ENCODE results near the gene SLC2A9.

The SLC2A9 gene

DNA sequence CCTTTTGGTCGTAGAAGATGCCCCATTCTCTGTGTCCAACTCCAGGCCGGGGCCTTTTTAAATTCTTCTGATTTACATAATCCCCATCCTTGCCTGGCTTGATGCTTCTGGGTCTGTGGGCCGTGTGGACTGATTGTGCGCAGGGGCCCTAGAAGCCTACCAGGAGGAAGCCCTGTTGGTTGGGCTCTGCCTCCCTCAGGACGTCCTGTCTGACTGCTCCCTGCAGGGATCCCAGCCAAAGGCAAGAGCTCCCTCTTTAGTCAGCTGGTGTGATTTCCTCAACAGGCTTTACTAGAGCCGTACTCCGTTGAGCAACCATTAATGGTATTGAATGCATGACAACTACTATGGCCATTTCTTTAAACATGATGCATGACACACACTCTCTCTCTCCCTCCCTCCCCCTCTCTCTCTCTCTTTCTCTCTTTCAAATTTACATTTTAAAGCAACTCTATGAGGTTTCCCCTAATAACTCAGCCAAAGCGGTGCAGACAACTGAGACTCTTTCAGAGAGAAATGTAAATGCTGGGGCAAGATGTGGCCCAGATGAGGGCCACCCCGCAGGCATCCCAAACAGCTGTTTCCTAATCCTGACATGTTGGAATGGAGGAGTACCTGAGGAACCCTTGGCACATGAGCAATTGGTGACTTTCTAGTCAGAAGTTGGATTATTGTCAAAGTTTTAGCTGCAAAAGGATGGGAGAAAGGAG, 122.5 kb downstream of the SLC2A9 start:
- no peak for TF ChIP-seq SIN3A (IDR thresholded peaks at IDR 0.05; ENCODE audit: borderline replicate concordance, insufficient read depth, low read length)
- TF ChIP-seq, protein P1, sequence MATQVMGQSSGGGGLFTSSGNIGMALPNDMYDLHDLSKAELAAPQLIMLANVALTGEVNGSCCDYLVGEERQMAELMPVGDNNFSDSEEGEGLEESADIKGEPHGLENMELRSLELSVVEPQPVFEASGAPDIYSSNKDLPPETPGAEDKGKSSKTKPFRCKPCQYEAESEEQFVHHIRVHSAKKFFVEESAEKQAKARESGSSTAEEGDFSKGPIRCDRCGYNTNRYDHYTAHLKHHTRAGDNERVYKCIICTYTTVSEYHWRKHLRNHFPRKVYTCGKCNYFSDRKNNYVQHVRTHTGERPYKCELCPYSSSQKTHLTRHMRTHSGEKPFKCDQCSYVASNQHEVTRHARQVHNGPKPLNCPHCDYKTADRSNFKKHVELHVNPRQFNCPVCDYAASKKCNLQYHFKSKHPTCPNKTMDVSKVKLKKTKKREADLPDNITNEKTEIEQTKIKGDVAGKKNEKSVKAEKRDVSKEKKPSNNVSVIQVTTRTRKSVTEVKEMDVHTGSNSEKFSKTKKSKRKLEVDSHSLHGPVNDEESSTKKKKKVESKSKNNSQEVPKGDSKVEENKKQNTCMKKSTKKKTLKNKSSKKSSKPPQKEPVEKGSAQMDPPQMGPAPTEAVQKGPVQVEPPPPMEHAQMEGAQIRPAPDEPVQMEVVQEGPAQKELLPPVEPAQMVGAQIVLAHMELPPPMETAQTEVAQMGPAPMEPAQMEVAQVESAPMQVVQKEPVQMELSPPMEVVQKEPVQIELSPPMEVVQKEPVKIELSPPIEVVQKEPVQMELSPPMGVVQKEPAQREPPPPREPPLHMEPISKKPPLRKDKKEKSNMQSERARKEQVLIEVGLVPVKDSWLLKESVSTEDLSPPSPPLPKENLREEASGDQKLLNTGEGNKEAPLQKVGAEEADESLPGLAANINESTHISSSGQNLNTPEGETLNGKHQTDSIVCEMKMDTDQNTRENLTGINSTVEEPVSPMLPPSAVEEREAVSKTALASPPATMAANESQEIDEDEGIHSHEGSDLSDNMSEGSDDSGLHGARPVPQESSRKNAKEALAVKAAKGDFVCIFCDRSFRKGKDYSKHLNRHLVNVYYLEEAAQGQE (IDR thresholded peaks at IDR 0.05; ENCODE audit: insufficient read depth in 1 of 2, low read depth in 2 of 2, low read length in 2 of 2), result no peak
- TF ChIP-seq FOXP2 (optimal IDR thresholded peaks at IDR 0.05; ENCODE audit: borderline replicate concordance, extremely low read depth, extremely low read length, insufficient read depth), result no peak
- TF ChIP-seq POLR2AphosphoS5 (IDR thresholded peaks at IDR 0.05; ENCODE audit: low read depth, low read length), result no peak
- TF ChIP-seq TAF1 (IDR thresholded peaks at IDR 0.05; ENCODE audit: borderline replicate concordance, insufficient read depth, low read length), result no peak

GRCh38 chr4:9895333-9895705, 126.0 kb downstream of the SLC2A9 start:
- no peak for TF ChIP-seq POLR2AphosphoS5 (IDR thresholded peaks at IDR 0.05; ENCODE audit: low read depth, low read length)
- TF ChIP-seq TAF1 (IDR thresholded peaks at IDR 0.05; ENCODE audit: borderline replicate concordance, insufficient read depth, low read length), result no peak
- no peak for TF ChIP-seq FOXP2 (optimal IDR thresholded peaks at IDR 0.05; ENCODE audit: borderline replicate concordance, extremely low read depth, extremely low read length, insufficient read depth)
- TF ChIP-seq, protein P1 (IDR thresholded peaks at IDR 0.05; ENCODE audit: insufficient read depth in 1 of 2, low read depth in 2 of 2, low read length in 2 of 2), result no peak
- no peak for TF ChIP-seq SIN3A (IDR thresholded peaks at IDR 0.05; ENCODE audit: borderline replicate concordance, insufficient read depth, low read length)

GRCh38 chr4:9894644-9895332, 126.5 kb downstream of the SLC2A9 start:
- TF ChIP-seq SIN3A (IDR thresholded peaks at IDR 0.05; ENCODE audit: borderline replicate concordance, insufficient read depth, low read length), result no peak
- no peak for TF ChIP-seq FOXP2 (optimal IDR thresholded peaks at IDR 0.05; ENCODE audit: borderline replicate concordance, extremely low read depth, extremely low read length, insufficient read depth)
- TF ChIP-seq TAF1 (IDR thresholded peaks at IDR 0.05; ENCODE audit: borderline replicate concordance, insufficient read depth, low read length), result no peak
- TF ChIP-seq, protein P1 (IDR thresholded peaks at IDR 0.05; ENCODE audit: insufficient read depth in 1 of 2, low read depth in 2 of 2, low read length in 2 of 2), result peak in 1 of 2 experiments; percentile 79; a peak in 2 of 4 replicates
- TF ChIP-seq POLR2AphosphoS5 (IDR thresholded peaks at IDR 0.05; ENCODE audit: low read depth, low read length), result no peak

GRCh38 chr4:9893329-9894108, 127.8 kb downstream of the SLC2A9 start:
- TF ChIP-seq SIN3A (IDR thresholded peaks at IDR 0.05; ENCODE audit: borderline replicate concordance, insufficient read depth, low read length) (no peak), FOXP2 (optimal IDR thresholded peaks at IDR 0.05; ENCODE audit: borderline replicate concordance, extremely low read depth, extremely low read length, insufficient read depth) (no peak), POLR2AphosphoS5 (IDR thresholded peaks at IDR 0.05; ENCODE audit: low read depth, low read length) (no peak), TAF1 (IDR thresholded peaks at IDR 0.05; ENCODE audit: borderline replicate concordance, insufficient read depth, low read length) (no peak)
- TF ChIP-seq, protein P1 (IDR thresholded peaks at IDR 0.05; ENCODE audit: insufficient read depth in 1 of 2, low read depth in 2 of 2, low read length in 2 of 2), result no peak
